Anterior cingulate cortex (tissue), 58 donors: ENCODE data around the gene GPR12.

Source experiments
- DNase-seq, 58 donors: peaks; one replicate each; lab custom pipeline; 2025; lab: John Stamatoyannopoulos, UW

Gene GPR12

GRCh38 chr13:26759907-26760831 lies at the start of gene GPR12:
Gene GPR12 (minus strand): TSS chr13:26760786. CDS start chr13:26759827, 959 bp downstream.
- DNase-seq = peak in 12 of 58 donors; percentile 4 to 43 (median 30)

- no peak for DNase-seq
These were observed 49.5 kb upstream of the GPR12 start for GRCh38 chr13:26810095-26810494.

- no peak for DNase-seq
These were observed 46.3 kb upstream of the GPR12 start for GRCh38 chr13:26806891-26807290.

GRCh38 chr13:26787961-26788360 lies 27.4 kb upstream of the GPR12 start:
- DNase-seq = no peak

GRCh38 chr13:26786651-26787295 lies 26.2 kb upstream of the GPR12 start:
- no peak for DNase-seq

- peak in 6 of 58 donors; percentile 9 to 17 (median 14) for DNase-seq
These were observed 25.4 kb upstream of the GPR12 start for GRCh38 chr13:26785838-26786630.

- no peak for DNase-seq
These were observed 24.4 kb upstream of the GPR12 start for GRCh38 chr13:26784704-26785639.

- DNase-seq = no peak
These were observed 19.8 kb upstream of the GPR12 start for GRCh38 chr13:26780411-26780810.

GRCh38 chr13:26779321-26779720 lies 18.7 kb upstream of the GPR12 start:
- DNase-seq = no peak

GRCh38 chr13:26772531-26772930 lies 11.9 kb upstream of the GPR12 start:
- no peak for DNase-seq

- no peak for DNase-seq
These were observed 11.2 kb upstream of the GPR12 start for GRCh38 chr13:26771796-26772195.

GRCh38 chr13:26762745-26763345 lies 2.3 kb upstream of the GPR12 start:
- DNase-seq = peak in 3 of 58 donors; percentile 13 to 31 (median 28)

- DNase-seq = no peak
These were observed 421 bp upstream of the GPR12 start for GRCh38 chr13:26760832-26761582.

GRCh38 chr13:26759249-26759906 lies 1.2 kb downstream of the GPR12 start:
- peak in 3 of 58 donors; percentile 8 to 39 (median 34) for DNase-seq

- peak in 1 of 58 donors; percentile 35 for DNase-seq
These were observed 2.0 kb downstream of the GPR12 start for GRCh38 chr13:26758496-26759157.

- DNase-seq = no peak
These were observed 3.6 kb downstream of the GPR12 start for GRCh38 chr13:26756961-26757360.

GRCh38 chr13:26752671-26753070 lies 7.9 kb downstream of the GPR12 start:
- DNase-seq = no peak
